Smooth muscle cell (in vitro differentiated cells): Measurements from ENCODE around the gene PNCK. TPM values are rescaled to one million over a fixed set of nuclear protein-coding genes. Genes with fewer than 3 reads are reported as not detected.

Experiments
- DNase-seq: peaks from one replicate; lab custom pipeline; 2025; ENCODE audit not compliant: unreplicated experiment; lab: John Stamatoyannopoulos, UW
- H2AFZ ChIP-seq: fragments of 200-600 bp; sonication (generic); 2 replicates; pipeline ENCODE4 v1.6.0; 2016; ENCODE audit warnings: antibody characterized with exemption, low read depth, mild to moderate bottlenecking
- H3F3A ChIP-seq: fragments of 200-600 bp; sonication (generic); 2 replicates; pipeline ENCODE4 v1.6.0; 2017; ENCODE audit warnings: antibody characterized with exemption, low read depth
- H3K27ac ChIP-seq: fragments of 200-600 bp; sonication (generic); 2 replicates; pipeline ENCODE4 v1.5.1; 2016; ENCODE audit warnings: low read depth, mild to moderate bottlenecking
- H3K27me3 ChIP-seq: fragments of 200-600 bp; sonication (generic); 2 replicates; pipeline ENCODE4 v1.6.1; 2016; ENCODE audit warnings: low read depth, mild to moderate bottlenecking
- H3K36me3 ChIP-seq: fragments of 200-600 bp; sonication (generic); 2 replicates; pipeline ENCODE4 v1.5.1; 2016; ENCODE audit warnings: low read depth
- H3K4me1 ChIP-seq: fragments of 200-600 bp; sonication (generic); 2 replicates; pipeline ENCODE4 v1.5.1; 2016; ENCODE audit warnings: low read depth
- H3K4me2 ChIP-seq: fragments of 200-600 bp; sonication (generic); 2 replicates; pipeline ENCODE4 v1.6.0; 2016; ENCODE audit warnings: mild to moderate bottlenecking
- H3K4me3 ChIP-seq: fragments of 200-600 bp; sonication (generic); 2 replicates; pipeline ENCODE4 v1.5.1; 2016; ENCODE audit warnings: mild to moderate bottlenecking
- H3K79me2 ChIP-seq: fragments of 200-600 bp; sonication (generic); 2 replicates; pipeline ENCODE4 v1.6.0; 2016; ENCODE audit warnings: low read depth, mild to moderate bottlenecking
- H3K9ac ChIP-seq: fragments of 200-600 bp; sonication (generic); 2 replicates; pipeline ENCODE4 v1.6.0; 2016; ENCODE audit warnings: low read depth
- H3K9me3 ChIP-seq: fragments of 200-600 bp; sonication (generic); replicated peaks from 2 replicates; pipeline ENCODE4 v1.5.1; 2016; ENCODE audit warnings: low read depth
- H4K20me1 ChIP-seq: fragments of 200-600 bp; sonication (generic); 2 replicates; pipeline ENCODE4 v1.6.0; 2016; ENCODE audit warnings: low read depth
- CTCF ChIP-seq: fragments of 200-600 bp; sonication (generic); IDR thresholded peaks from 2 replicates; pipeline ENCODE4 v1.5.1; 2017; ENCODE audit warnings: borderline replicate concordance, mild to moderate bottlenecking, antibody characterized with exemption; ENCODE audit not compliant: insufficient read depth, poor library complexity, severe bottlenecking
- WGBS: methylation state at CpG from one replicate; pipeline ENCODE4 v1.1.7; 2016; ENCODE audit warnings: low lambda C conversion rate; 5-methylcytosine and 5-hydroxymethylcytosine counted together
- polyA plus RNA-seq: library from polyadenylated mRNA; unstranded; fragments of >200 nt; fragmentation: Nextera tagmentation; extraction: Ambion mirVana; gene quantifications from 2 replicates; pipeline ENCODE4 v1.2.1, GENCODE V29; 2016
- total RNA-seq: library from RNA; depleted of rRNA; stranded (reverse); fragments of >200 nt; gene quantifications from 2 replicates; pipeline ENCODE4 v1.2.3, GENCODE V29; 2014

Gene PNCK
- total and polyA plus RNA-seq, 2 experiments from 2014 or later: 2.8 to 4.0 TPM

GRCh38 chrX:153649915-153650782 is 23.5 kb downstream of the PNCK start:
- 83% methylated on average over 22 of the region's 41 CpGs for WGBS

GRCh38 chrX:153649178-153649914 is 24.3 kb downstream of the PNCK start:
- peak; percentile 33 for TF ChIP-seq CTCF
- Histone ChIP-seq H3K27me3 (peaks cover 13% of the 10 kb centered on the region), H3K27ac (no peak overlapping the region), H3K4me1 (no peaks in the 10 kb centered on the region), H3K36me3 (no peaks in the 10 kb centered on the region), H3K79me2 (no peaks in the 10 kb centered on the region), H3K4me2 (no peak overlapping the region), H3K9me3 (no peaks in the 10 kb centered on the region), H4K20me1 (no peaks in the 10 kb centered on the region), H3K4me3 (no peak overlapping the region), H3K9ac (no peak overlapping the region), H3F3A (no peaks in the 10 kb centered on the region), H2AFZ (no peak overlapping the region)
- no peak for DNase-seq
- WGBS: 81% methylated on average over 25 of the region's 26 CpGs

More at GRCh38 chrX:153649915-153650782, 23.5 kb downstream of the PNCK start:
- Histone ChIP-seq H3K27me3 (peaks cover 6% of the 10 kb centered on the region), H3K4me2 (no peak overlapping the region), H4K20me1 (no peaks in the 10 kb centered on the region), H3K79me2 (no peaks in the 10 kb centered on the region), H3K9me3 (no peaks in the 10 kb centered on the region), H3K36me3 (no peaks in the 10 kb centered on the region), H3F3A (no peaks in the 10 kb centered on the region), H2AFZ (no peak overlapping the region), H3K9ac (no peak overlapping the region), H3K27ac (no peak overlapping the region), H3K4me3 (no peak overlapping the region), H3K4me1 (no peaks in the 10 kb centered on the region)
- TF ChIP-seq CTCF: no peak
- DNase-seq: no peak

- no peak overlapping the region for H3K4me2 ChIP-seq
- no peaks in the 10 kb centered on the region for H3K79me2 ChIP-seq
- no peak overlapping the region for H2AFZ ChIP-seq
- H3F3A ChIP-seq: no peaks in the 10 kb centered on the region
- H3K4me3 ChIP-seq: no peak overlapping the region
- no peak overlapping the region for H3K27ac ChIP-seq
- no peak overlapping the region for H3K9ac ChIP-seq
- no peak for TF ChIP-seq CTCF
- H3K27me3 ChIP-seq: peaks cover 13% of the 10 kb centered on the region
- H3K9me3 ChIP-seq: no peaks in the 10 kb centered on the region
- H3K36me3 ChIP-seq: no peaks in the 10 kb centered on the region
- no peaks in the 10 kb centered on the region for H4K20me1 ChIP-seq
- 72% methylated on average over 17 of the region's 17 CpGs for WGBS
- H3K4me1 ChIP-seq: peaks cover 3% of the 10 kb centered on the region
- DNase-seq: no peak
Observed at GRCh38 chrX:153648358-153649177, 25.0 kb downstream of the PNCK start.
